AG04449 (cell line): ENCODE measurements around the gene MARCHF5.

ENCODE experiments used
- CTCF ChIA-PET: fragments of 350-600 bp; formaldehyde crosslinking; extraction: SDS; loops from one replicate; lab custom pipeline; 2021; ENCODE audit warnings: antibody characterized with exemption; lab: Yijun Ruan, JAX
- POLR2A ChIA-PET: fragments of 400-600, 350-600 bp; formaldehyde crosslinking; extraction: SDS; loops from one replicate; lab custom pipeline; 2020; ENCODE audit warnings: antibody characterized with exemption, inconsistent platforms; lab: Yijun Ruan, JAX
- DNase-seq: peaks from one replicate; pipeline ENCODE4 v3.0.0-alpha.2; 2010; ENCODE audit warnings: low read depth, low spot score
- H3K4me3 ChIP-seq: 2 replicates; pipeline ENCODE4 v1.5.1; 2011; ENCODE audit warnings: low read depth, mild to moderate bottlenecking, control low read depth, low read length
- TF ChIP-seq, protein P1 (sequence below): IDR thresholded peaks from one replicate; pipeline ENCODE4 v1.5.1; 2011; ENCODE audit warnings: mild to moderate bottlenecking, moderate library complexity, low read length, control low read depth, inconsistent platforms; ENCODE audit not compliant: insufficient read depth; ENCODE audit errors: missing control alignments

MARCHF5 gene

DNA sequence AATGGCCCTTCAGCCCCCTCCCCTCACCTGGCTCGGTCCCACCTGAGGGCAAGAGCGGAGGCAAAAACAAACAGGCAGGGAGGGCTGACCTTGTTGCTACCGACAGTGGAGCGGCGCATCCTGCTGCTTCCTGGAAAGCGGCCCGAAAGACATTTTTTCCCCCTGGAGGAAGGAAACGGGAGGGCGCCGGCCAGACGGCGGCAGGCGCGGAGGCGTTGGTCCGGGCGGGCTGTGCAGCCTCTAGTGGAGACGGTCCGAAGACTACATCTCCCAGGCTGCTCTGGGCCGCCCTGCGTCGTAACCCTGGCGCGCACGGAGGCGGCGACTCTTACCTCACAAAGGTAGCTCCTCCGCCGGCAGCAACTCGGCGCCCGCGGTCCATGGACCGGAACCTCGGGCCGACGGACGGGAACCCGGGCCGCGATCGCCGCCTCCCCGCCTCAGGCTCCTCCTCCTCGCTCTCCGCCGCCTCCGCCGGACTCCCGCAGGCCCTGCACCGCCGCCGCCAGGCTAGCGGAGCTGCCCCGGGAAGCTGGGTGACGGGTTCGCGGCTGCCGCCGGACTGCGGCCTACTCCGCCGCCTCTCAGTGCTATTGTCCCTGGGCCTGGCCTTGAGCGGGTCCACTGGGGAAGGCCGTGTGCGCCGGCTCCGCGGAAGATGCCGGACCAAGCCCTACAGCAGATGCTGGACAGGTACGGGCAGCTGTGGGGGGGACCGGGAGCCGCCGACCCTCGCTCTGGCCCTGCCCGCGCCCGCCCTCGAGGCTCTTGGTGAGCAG is at the start of gene MARCHF5, which contains the start of gene CPEB3:
TSS of gene MARCHF5 (plus strand) at position 331 of the 779 bp plus-strand sequence. CDS start at position 659, 328 bp downstream.
TSS of gene CPEB3 (minus strand) at position 242 of the 779 bp plus-strand sequence. CDS start 50,728 bp downstream, outside the sequence.
- CTCF ChIA-PET: interaction anchor here (0.7 to 5.8 kb wide), 18 partner anchors 8 to 302 kb away, joined by 3 to 103 read pairs (median 4); no protein-coding TSS in a partner anchor
- TF ChIP-seq, protein P1, sequence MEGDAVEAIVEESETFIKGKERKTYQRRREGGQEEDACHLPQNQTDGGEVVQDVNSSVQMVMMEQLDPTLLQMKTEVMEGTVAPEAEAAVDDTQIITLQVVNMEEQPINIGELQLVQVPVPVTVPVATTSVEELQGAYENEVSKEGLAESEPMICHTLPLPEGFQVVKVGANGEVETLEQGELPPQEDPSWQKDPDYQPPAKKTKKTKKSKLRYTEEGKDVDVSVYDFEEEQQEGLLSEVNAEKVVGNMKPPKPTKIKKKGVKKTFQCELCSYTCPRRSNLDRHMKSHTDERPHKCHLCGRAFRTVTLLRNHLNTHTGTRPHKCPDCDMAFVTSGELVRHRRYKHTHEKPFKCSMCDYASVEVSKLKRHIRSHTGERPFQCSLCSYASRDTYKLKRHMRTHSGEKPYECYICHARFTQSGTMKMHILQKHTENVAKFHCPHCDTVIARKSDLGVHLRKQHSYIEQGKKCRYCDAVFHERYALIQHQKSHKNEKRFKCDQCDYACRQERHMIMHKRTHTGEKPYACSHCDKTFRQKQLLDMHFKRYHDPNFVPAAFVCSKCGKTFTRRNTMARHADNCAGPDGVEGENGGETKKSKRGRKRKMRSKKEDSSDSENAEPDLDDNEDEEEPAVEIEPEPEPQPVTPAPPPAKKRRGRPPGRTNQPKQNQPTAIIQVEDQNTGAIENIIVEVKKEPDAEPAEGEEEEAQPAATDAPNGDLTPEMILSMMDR: peak; percentile 76
- POLR2A ChIA-PET: interaction anchor here (0.7 to 1.2 kb wide), 5 partner anchors 8 to 167 kb away, joined by 3 to 5 read pairs (median 3); no protein-coding TSS in a partner anchor

DNA sequence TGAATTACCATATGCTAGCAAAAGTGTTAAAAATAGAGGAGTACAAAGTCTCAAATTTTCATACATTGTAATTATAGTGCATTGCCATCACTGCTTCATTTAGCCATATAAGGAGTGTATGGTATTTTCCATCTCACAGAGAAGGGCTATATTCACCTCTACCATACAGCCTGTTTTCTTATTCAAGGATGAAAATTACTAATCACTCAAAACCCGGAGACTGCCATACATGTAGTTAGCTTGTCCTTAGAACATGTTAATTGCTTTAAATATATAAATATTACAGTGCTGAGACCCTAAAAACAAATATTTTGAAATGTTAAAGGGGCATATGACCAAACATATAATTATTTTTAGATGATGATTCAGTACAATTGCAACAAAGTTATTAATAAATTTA is 49.5 kb upstream of the MARCHF5 start:
- TF ChIP-seq, protein P1: no peak
- CTCF ChIA-PET: no interaction called here
- peak overlapping the region; percentile 76 for H3K4me3 ChIP-seq
- POLR2A ChIA-PET: no interaction called here
- no peak for DNase-seq

More for the DNA sequence above, at the start of gene MARCHF5, which contains the start of gene CPEB3:
- DNase-seq: peak; percentile 67
- H3K4me3 ChIP-seq: peak within 1 kb of the TSS; percentile 97

DNA sequence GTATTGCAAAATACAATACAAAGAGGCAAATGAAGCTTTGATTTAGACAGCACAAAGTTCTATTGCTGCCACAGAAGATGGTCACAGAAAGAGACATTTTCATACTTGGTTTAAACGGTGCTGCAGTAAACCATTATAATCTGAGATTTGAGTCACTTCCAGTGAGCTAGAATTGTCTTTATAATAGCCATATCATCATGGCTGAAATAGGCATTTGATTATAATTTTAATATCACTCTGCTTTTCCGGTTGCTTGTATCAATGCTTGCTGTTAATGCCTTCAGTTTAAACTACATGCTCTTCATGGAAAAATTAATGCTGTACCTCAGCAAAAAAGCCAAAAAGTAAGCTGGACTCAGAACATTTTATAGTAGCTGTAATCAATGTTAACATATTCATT is 48.6 kb upstream of the MARCHF5 start:
- DNase-seq: no peak
- TF ChIP-seq, protein P1: no peak
- H3K4me3 ChIP-seq: no peak overlapping the region
- ChIA-PET POLR2A (no interaction called here), CTCF (no interaction called here)

DNA sequence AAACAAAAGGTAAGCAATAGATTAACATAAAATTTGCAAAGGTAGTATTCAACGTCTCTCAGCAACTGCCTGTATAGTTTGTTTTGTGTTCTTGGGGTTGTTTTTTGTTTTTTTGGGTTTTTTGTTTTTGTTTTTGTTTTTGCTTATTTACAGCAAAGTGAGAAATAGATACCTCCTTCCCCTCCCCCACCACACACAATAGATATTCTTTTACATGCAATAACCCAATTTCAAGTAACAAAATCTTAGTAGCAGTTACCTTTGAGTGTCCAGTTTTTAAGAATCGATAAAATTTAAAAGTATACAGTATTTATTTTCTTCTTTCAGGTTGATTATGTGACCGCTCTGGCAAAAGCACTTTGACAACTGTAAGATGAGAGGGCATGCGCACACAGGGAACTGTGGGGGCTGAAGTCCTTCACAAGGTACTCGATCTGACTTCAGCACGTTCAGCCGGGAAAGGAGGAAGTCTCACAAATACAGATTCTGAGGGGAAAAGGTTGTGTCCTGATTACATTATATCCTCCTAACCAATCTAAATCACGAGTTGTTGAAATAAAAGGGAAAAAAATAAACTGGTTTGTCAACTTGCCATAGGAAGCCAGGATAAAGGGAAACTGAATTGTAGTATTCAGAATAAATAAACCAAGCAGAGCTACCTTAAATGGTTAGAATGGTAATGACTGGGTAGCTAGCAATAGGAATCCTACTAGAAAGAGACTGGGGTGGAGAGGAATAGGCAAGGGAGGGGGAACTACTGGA is 47.9 kb upstream of the MARCHF5 start:
- TF ChIP-seq, protein P1: no peak
- POLR2A ChIA-PET: no interaction called here
- CTCF ChIA-PET: no interaction called here
- DNase-seq: no peak
- peak overlapping the region; percentile 34 for H3K4me3 ChIP-seq

- POLR2A ChIA-PET: no interaction called here
- no peak overlapping the region for H3K4me3 ChIP-seq
- TF ChIP-seq, protein P1: no peak
- CTCF ChIA-PET: no interaction called here
- DNase-seq: no peak
Observed at GRCh38 chr10:92244796-92245195, 46.2 kb upstream of the MARCHF5 start.

GRCh38 chr10:92248566-92248965 is 42.4 kb upstream of the MARCHF5 start:
- no peak overlapping the region for H3K4me3 ChIP-seq
- ChIA-PET POLR2A (no interaction called here), CTCF (no interaction called here)
- TF ChIP-seq, protein P1: no peak
- DNase-seq: no peak
